ENCODE data around the gene ZNF497.
"Not testable (repeated sequence)": the region's sequence is repeated elsewhere in the genome, so short reads cannot be mapped to it uniquely, and the experiment has no call there.

Gene ZNF497

GRCh38 chr19:58317476-58318072 is 45.0 kb downstream of the ZNF497 start:
- no peaks in the 10 kb centered on the region for H3K4me1 ChIP-seq (ENCODE audit: control insufficient read depth, insufficient read depth, low read length)
- no peaks in the 10 kb centered on the region for H3K27me3 ChIP-seq (ENCODE audit: control insufficient read depth, insufficient read depth, low read length)
- H3K4me3 ChIP-seq (ENCODE audit: low read depth, low read length), result no peak overlapping the region
- no peaks in the 10 kb centered on the region for H3K9me3 ChIP-seq (ENCODE audit: control insufficient read depth, insufficient read depth, low read length)
- no peak overlapping the region for H3K27ac ChIP-seq (ENCODE audit: low read depth, low read length)
- H3K36me3 ChIP-seq (ENCODE audit: control insufficient read depth, insufficient read depth, low read length), result peaks cover 36% of the 10 kb centered on the region
- H3K9ac ChIP-seq (ENCODE audit: low read depth, low read length), result no peak overlapping the region

DNA sequence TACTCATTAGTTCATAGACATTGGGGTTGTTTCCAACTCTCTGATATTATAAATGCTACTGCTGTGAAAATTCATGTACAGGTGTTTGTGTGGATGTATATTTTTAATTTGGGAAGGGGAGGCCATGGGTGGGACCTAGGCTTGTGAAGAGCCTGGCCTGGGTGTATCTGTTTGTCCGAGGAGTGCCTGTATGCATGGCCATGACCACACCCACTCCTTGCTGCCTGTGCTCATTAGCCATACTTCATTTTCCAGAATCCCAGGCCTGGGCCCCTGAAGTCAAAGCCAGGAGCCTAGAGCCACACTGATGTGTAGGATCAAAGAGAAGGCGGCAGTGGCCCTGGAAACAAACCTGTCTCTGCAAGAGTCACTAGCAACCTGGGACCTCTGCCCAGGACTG is 47.0 kb downstream of the ZNF497 start:
- Histone ChIP-seq H3K9ac (ENCODE audit: low read depth, low read length) (no peak overlapping the region), H3K27me3 (ENCODE audit: control insufficient read depth, insufficient read depth, low read length) (no peaks in the 10 kb centered on the region), H3K4me1 (ENCODE audit: control insufficient read depth, insufficient read depth, low read length) (no peaks in the 10 kb centered on the region), H3K36me3 (ENCODE audit: control insufficient read depth, insufficient read depth, low read length) (peaks cover 46% of the 10 kb centered on the region), H3K4me3 (ENCODE audit: low read depth, low read length) (no peak overlapping the region), H3K27ac (ENCODE audit: low read depth, low read length) (no peak overlapping the region), H3K9me3 (ENCODE audit: control insufficient read depth, insufficient read depth, low read length) (no peaks in the 10 kb centered on the region)

DNA sequence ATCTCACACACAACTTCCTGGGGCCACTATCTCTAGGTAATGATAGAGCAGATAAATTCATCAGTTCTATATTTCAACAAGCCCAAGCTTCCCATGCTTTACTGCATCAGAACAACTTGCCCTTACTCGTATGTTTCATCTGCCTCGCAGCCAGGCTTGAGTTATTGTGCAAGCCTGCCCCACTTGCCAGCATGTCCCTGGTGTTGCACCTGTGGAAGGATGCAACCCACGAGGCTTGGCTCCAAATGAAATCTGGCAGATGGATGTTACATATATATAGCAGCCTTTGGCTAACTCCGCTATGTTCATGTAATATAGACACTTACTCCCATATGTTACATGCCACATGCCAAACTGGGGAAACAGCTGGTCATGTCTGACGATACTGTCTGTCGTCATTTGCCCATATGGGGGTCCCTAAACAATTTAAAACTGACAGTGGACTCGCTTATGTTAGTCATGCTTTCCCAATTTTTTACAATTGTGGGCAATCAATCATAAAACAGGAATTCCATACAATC is 51.1 kb downstream of the ZNF497 start:
- no peak overlapping the region for H3K4me3 ChIP-seq (ENCODE audit: low read depth, low read length)
- no peak overlapping the region for H3K27ac ChIP-seq (ENCODE audit: low read depth, low read length)
- H3K9ac ChIP-seq (ENCODE audit: low read depth, low read length), result no peak overlapping the region
- H3K9me3 ChIP-seq (ENCODE audit: control insufficient read depth, insufficient read depth, low read length), result no peaks in the 10 kb centered on the region
- H3K4me1 ChIP-seq (ENCODE audit: control insufficient read depth, insufficient read depth, low read length), result no peaks in the 10 kb centered on the region
- H3K36me3 ChIP-seq (ENCODE audit: control insufficient read depth, insufficient read depth, low read length), result peaks cover 74% of the 10 kb centered on the region
- H3K27me3 ChIP-seq (ENCODE audit: control insufficient read depth, insufficient read depth, low read length), result no peaks in the 10 kb centered on the region

GRCh38 chr19:58310685-58311084 is 51.9 kb downstream of the ZNF497 start:
- H3K27ac ChIP-seq (ENCODE audit: low read depth, low read length); H3K4me1 ChIP-seq (ENCODE audit: control insufficient read depth, insufficient read depth, low read length); H3K9me3 ChIP-seq (ENCODE audit: control insufficient read depth, insufficient read depth, low read length); H3K4me3 ChIP-seq (ENCODE audit: low read depth, low read length); H3K9ac ChIP-seq (ENCODE audit: low read depth, low read length); H3K27me3 ChIP-seq (ENCODE audit: control insufficient read depth, insufficient read depth, low read length): not testable (repeated sequence)
- peaks cover 68% of the 10 kb centered on the region for H3K36me3 ChIP-seq (ENCODE audit: control insufficient read depth, insufficient read depth, low read length)

DNA sequence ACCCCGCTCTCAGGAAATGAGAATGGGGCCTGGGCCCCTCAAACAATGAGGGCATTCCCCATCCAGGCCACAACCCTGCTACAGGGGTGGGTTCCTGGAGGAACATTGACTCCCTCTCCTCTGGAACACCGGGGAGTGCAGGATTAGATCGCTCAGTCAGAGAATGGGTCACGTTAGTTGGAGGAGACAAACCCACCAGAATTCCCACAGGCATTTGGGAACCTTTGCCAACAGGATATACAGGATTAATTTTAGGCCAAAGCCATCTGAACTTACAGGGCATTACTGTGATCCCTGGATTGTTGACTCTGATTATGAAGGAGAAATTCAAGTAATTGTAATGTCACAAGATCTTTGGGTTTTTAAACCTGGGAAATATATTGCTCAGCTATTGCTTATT is 54.8 kb downstream of the ZNF497 start:
- no peak overlapping the region for H3K27ac ChIP-seq (ENCODE audit: low read depth, low read length)
- H3K9me3 ChIP-seq (ENCODE audit: control insufficient read depth, insufficient read depth, low read length), result no peaks in the 10 kb centered on the region
- no peak overlapping the region for H3K4me3 ChIP-seq (ENCODE audit: low read depth, low read length)
- H3K9ac ChIP-seq (ENCODE audit: low read depth, low read length), result no peak overlapping the region
- 0 out of 2 replicates have a peak, but pooled peaks cover 5% of the 10 kb centered on the region for H3K4me1 ChIP-seq (ENCODE audit: control insufficient read depth, insufficient read depth, low read length)
- no peaks in the 10 kb centered on the region for H3K27me3 ChIP-seq (ENCODE audit: control insufficient read depth, insufficient read depth, low read length)
- H3K36me3 ChIP-seq (ENCODE audit: control insufficient read depth, insufficient read depth, low read length), result peaks cover 44% of the 10 kb centered on the region

- Histone ChIP-seq H3K9me3 (ENCODE audit: control insufficient read depth, insufficient read depth, low read length) (no peaks in the 10 kb centered on the region), H3K27ac (ENCODE audit: low read depth, low read length) (no peak overlapping the region), H3K4me1 (ENCODE audit: control insufficient read depth, insufficient read depth, low read length) (0 out of 2 replicates have a peak, but pooled peaks cover 5% of the 10 kb centered on the region), H3K9ac (ENCODE audit: low read depth, low read length) (peak overlapping the region; percentile 77), H3K27me3 (ENCODE audit: control insufficient read depth, insufficient read depth, low read length) (no peaks in the 10 kb centered on the region), H3K36me3 (ENCODE audit: control insufficient read depth, insufficient read depth, low read length) (peaks cover 42% of the 10 kb centered on the region), H3K4me3 (ENCODE audit: low read depth, low read length) (peak overlapping the region; percentile 93)
Observed at GRCh38 chr19:58305932-58306323, 56.6 kb downstream of the ZNF497 start.

DNA sequence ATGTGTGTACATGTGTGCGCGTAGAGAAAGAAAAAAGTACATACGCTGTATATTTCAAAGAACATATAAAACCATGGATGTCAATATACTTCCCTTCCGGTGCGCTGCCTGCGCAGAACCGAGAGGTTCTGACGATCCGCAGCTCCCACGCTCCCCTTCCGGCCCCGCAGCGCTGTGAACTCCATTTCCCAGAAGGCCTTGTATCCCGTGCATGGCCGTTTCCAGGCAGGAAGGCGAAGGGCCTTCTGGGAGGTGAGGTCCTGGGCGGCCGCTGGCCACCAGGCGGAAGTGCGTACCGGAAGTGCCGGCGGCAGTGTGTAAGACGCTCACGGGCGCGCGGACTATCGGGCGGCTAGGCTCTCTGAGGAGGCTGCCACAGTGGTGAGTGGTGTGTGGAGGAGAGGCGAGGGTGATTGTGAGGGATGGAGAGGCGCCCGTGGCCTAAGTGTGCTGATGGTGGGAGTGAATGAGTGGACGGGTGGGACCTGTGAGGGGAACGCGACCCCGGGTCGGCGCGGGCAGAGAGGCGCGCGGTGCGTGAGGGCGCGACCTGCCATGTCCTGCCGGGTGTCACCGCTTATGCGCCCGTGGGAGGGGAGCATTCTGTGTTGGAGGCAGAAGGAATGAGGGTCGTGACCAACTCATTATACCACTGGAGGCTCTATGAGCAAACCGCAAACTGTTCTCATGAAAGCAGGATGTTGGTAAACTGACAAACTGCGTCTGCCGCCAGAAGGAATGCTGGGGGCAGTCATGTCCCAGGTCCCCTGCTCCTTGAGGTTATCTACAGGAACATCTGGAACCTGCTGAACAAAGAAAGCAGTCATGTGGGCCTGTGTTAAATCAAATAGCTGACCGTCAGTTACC is 57.3 kb downstream of the ZNF497 start, which contains the start of gene ERVK3-1:
Gene ERVK3-1 (plus strand): TSS at position 313 of the 867 bp plus-strand sequence. CDS start 6,792 bp downstream, outside the sequence.
- peak within 1 kb of the TSS; percentile 46 for H3K27ac ChIP-seq (ENCODE audit: low read depth, low read length)
- 0 out of 2 replicates have a peak, but pooled peaks cover 5% of the 10 kb centered on the region for H3K4me1 ChIP-seq (ENCODE audit: control insufficient read depth, insufficient read depth, low read length)
- no peaks in the 10 kb centered on the region for H3K27me3 ChIP-seq (ENCODE audit: control insufficient read depth, insufficient read depth, low read length)
- H3K9me3 ChIP-seq (ENCODE audit: control insufficient read depth, insufficient read depth, low read length), result no peaks in the 10 kb centered on the region
- H3K9ac ChIP-seq (ENCODE audit: low read depth, low read length), result peak within 1 kb of the TSS; percentile 77
- peak within 1 kb of the TSS; percentile 93 for H3K4me3 ChIP-seq (ENCODE audit: low read depth, low read length)
- H3K36me3 ChIP-seq (ENCODE audit: control insufficient read depth, insufficient read depth, low read length), result peaks cover 48% of the 10 kb centered on the region

GRCh38 chr19:58304748-58305064 is 57.8 kb downstream of the ZNF497 start:
- H3K36me3 ChIP-seq (ENCODE audit: control insufficient read depth, insufficient read depth, low read length), result peaks cover 54% of the 10 kb centered on the region
- no peaks in the 10 kb centered on the region for H3K9me3 ChIP-seq (ENCODE audit: control insufficient read depth, insufficient read depth, low read length)
- peak overlapping the region; percentile 1 for H3K27ac ChIP-seq (ENCODE audit: low read depth, low read length)
- no peak overlapping the region for H3K9ac ChIP-seq (ENCODE audit: low read depth, low read length)
- H3K4me3 ChIP-seq (ENCODE audit: low read depth, low read length), result peak overlapping the region; percentile 93
- H3K27me3 ChIP-seq (ENCODE audit: control insufficient read depth, insufficient read depth, low read length), result no peaks in the 10 kb centered on the region
- 0 out of 2 replicates have a peak, but pooled peaks cover 5% of the 10 kb centered on the region for H3K4me1 ChIP-seq (ENCODE audit: control insufficient read depth, insufficient read depth, low read length)
